Thyroid gland (tissue), 4 donors: ENCODE data around the gene PLCB1. TPM values are rescaled to one million over a fixed set of nuclear protein-coding genes. Genes with fewer than 3 reads are reported as not detected.

Source experiments
- DNase-seq, 2 donors: peaks; one replicate each; pipeline ENCODE4 v3.0.0-alpha.2; 2019
- H3K27ac ChIP-seq, 3 donors: fragments of 200-600 bp; sonication (generic); 1 replicate in 2 of 3; 2 replicates in 1 of 3; pipeline ENCODE4 v1.5.1; 2016 to 2019; ENCODE audit warnings: mild to moderate bottlenecking in 1 of 3, moderate library complexity in 1 of 3
- H3K27me3 ChIP-seq: fragments of 200-600 bp; sonication (generic); one replicate; pipeline ENCODE4 v1.5.1; 2019
- H3K36me3 ChIP-seq, 2 donors: fragments of 200-600 bp; sonication (generic); one replicate each; pipeline ENCODE4 v1.5.1; 2016 to 2019
- H3K4me1 ChIP-seq, 2 donors: fragments of 200-600 bp; sonication (generic); one replicate each; pipeline ENCODE4 v1.5.1; 2017 to 2019
- H3K4me3 ChIP-seq, 3 donors: fragments of 200-600 bp; sonication (generic); replicated peaks in 1 of 3; 1 replicate in 2 of 3; 2 replicates in 1 of 3; pipeline ENCODE4 v1.5.1; 2016; ENCODE audit warnings: mild to moderate bottlenecking in 1 of 3
- H3K9me3 ChIP-seq: fragments of 200-600 bp; sonication (generic); one replicate; pipeline ENCODE4 v1.5.1; 2017
- POLR2A ChIP-seq, 2 donors: fragments of 450-650 bp; IDR thresholded peaks; one replicate each; pipeline ENCODE4 v1.6.1; 2017; ENCODE audit warnings: antibody characterized with exemption in 2 of 2, mild to moderate bottlenecking in 2 of 2, moderate library complexity in 1 of 2
- WGBS, 2 donors: methylation state at CpG; one replicate each; pipeline ENCODE4 v1.1.5; 2017; 5-methylcytosine and 5-hydroxymethylcytosine counted together
- intact Hi-C: fragments of 100-400 bp; cut with DNase I; formaldehyde crosslinking; loops from one replicate; pipeline ENCODE4 v1.15.1; 2023
- total RNA-seq, 4 donors: library from RNA; depleted of rRNA; stranded (reverse); fragments of >200 nt; gene quantifications; one replicate each; pipeline ENCODE4 v1.2.3, GENCODE V29; 2016
- TF ChIP-seq, protein P1 (sequence below), 6 experiments: fragments of 200-600 bp in 3 of 6; fragments of 450-650 bp in 3 of 6; sonication (generic) in 3 of 6; IDR thresholded peaks; one replicate each; pipeline ENCODE4 v1.5.1; 2016 to 2019; ENCODE audit warnings: antibody characterized with exemption in 6 of 6, mild to moderate bottlenecking in 2 of 6, inconsistent platforms in 1 of 6, moderate library complexity in 1 of 6

PLCB1 gene
- total RNA-seq, 4 donors from 2014 or later, result 7.3 to 14.1 (median 11.0) TPM

- no peaks in the 10 kb centered on the region for H3K4me1 ChIP-seq
- no peak overlapping the region for H3K27ac ChIP-seq
- intact Hi-C loops, result no loop called here
- H3K9me3 ChIP-seq, result no peaks in the 10 kb centered on the region
- no peak overlapping the region for H3K4me3 ChIP-seq
- no peak for DNase-seq
- no peak for TF ChIP-seq POLR2A (IDR thresholded peaks at IDR 0.05)
- TF ChIP-seq, protein P1, sequence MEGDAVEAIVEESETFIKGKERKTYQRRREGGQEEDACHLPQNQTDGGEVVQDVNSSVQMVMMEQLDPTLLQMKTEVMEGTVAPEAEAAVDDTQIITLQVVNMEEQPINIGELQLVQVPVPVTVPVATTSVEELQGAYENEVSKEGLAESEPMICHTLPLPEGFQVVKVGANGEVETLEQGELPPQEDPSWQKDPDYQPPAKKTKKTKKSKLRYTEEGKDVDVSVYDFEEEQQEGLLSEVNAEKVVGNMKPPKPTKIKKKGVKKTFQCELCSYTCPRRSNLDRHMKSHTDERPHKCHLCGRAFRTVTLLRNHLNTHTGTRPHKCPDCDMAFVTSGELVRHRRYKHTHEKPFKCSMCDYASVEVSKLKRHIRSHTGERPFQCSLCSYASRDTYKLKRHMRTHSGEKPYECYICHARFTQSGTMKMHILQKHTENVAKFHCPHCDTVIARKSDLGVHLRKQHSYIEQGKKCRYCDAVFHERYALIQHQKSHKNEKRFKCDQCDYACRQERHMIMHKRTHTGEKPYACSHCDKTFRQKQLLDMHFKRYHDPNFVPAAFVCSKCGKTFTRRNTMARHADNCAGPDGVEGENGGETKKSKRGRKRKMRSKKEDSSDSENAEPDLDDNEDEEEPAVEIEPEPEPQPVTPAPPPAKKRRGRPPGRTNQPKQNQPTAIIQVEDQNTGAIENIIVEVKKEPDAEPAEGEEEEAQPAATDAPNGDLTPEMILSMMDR (IDR thresholded peaks at IDR 0.05), result no peak
- no peaks in the 10 kb centered on the region for H3K27me3 ChIP-seq
- no peaks in the 10 kb centered on the region for H3K36me3 ChIP-seq
- WGBS, 2 donors, result 91 to 100% methylated on average over 1 of the region's 1 CpG
Measured at GRCh38 chr20:8689337-8689736, 557.3 kb downstream of the PLCB1 start.

GRCh38 chr20:8690074-8690473, 558.0 kb downstream of the PLCB1 start:
- DNase-seq, result no peak
- intact Hi-C loops, result no loop called here
- no peak overlapping the region for H3K4me3 ChIP-seq
- H3K36me3 ChIP-seq, result no peaks in the 10 kb centered on the region
- no peak for TF ChIP-seq POLR2A (IDR thresholded peaks at IDR 0.05)
- TF ChIP-seq, protein P1 (IDR thresholded peaks at IDR 0.05), result no peak
- H3K27me3 ChIP-seq, result no peaks in the 10 kb centered on the region
- no peak overlapping the region for H3K27ac ChIP-seq
- no peaks in the 10 kb centered on the region for H3K4me1 ChIP-seq
- H3K9me3 ChIP-seq, result no peaks in the 10 kb centered on the region

- no peaks in the 10 kb centered on the region for H3K9me3 ChIP-seq
- no peaks in the 10 kb centered on the region for H3K36me3 ChIP-seq
- TF ChIP-seq, protein P1 (IDR thresholded peaks at IDR 0.05), result no peak
- TF ChIP-seq POLR2A (IDR thresholded peaks at IDR 0.05), result no peak
- intact Hi-C loops, result no loop called here
- no peak overlapping the region for H3K4me3 ChIP-seq
- no peaks in the 10 kb centered on the region for H3K27me3 ChIP-seq
- no peak overlapping the region for H3K27ac ChIP-seq
- DNase-seq, result no peak
- no peaks in the 10 kb centered on the region for H3K4me1 ChIP-seq
- 78 to 82% methylated on average over 2 of the region's 2 CpGs for WGBS, 2 donors
Measured at GRCh38 chr20:8693709-8694108, 561.6 kb downstream of the PLCB1 start.

- TF ChIP-seq, protein P1 (IDR thresholded peaks at IDR 0.05), result no peak
- TF ChIP-seq POLR2A (IDR thresholded peaks at IDR 0.05), result no peak
- no peaks in the 10 kb centered on the region for H3K36me3 ChIP-seq
- no peak for DNase-seq
- H3K27ac ChIP-seq, result no peak overlapping the region
- 74 to 75% methylated on average over 2 of the region's 2 CpGs for WGBS, 2 donors
- no peaks in the 10 kb centered on the region for H3K9me3 ChIP-seq
- no peaks in the 10 kb centered on the region for H3K27me3 ChIP-seq
- no peak overlapping the region for H3K4me3 ChIP-seq
- no peaks in the 10 kb centered on the region for H3K4me1 ChIP-seq
- intact Hi-C loops, result no loop called here
Measured at GRCh38 chr20:8700756-8701155, 568.7 kb downstream of the PLCB1 start.

- no peak for DNase-seq
- intact Hi-C loops, result no loop called here
- 96 to 97% methylated on average over 5 of the region's 5 CpGs for WGBS, 2 donors
- Histone ChIP-seq H3K27me3 (no peaks in the 10 kb centered on the region), H3K4me3 (no peak overlapping the region), H3K27ac (no peak overlapping the region), H3K36me3 (no peaks in the 10 kb centered on the region), H3K9me3 (no peaks in the 10 kb centered on the region), H3K4me1 (no peaks in the 10 kb centered on the region)
- TF ChIP-seq, protein P1 (IDR thresholded peaks at IDR 0.05), result no peak
- TF ChIP-seq POLR2A (IDR thresholded peaks at IDR 0.05), result no peak
Measured at GRCh38 chr20:8706961-8707700, 575.1 kb downstream of the PLCB1 start.
